AG04449 (cell line): ENCODE results near the gene FNDC1.

Experiments used
- CTCF ChIA-PET: fragments of 350-600 bp; formaldehyde crosslinking; extraction: SDS; loops from one replicate; lab custom pipeline; 2021; ENCODE audit warnings: antibody characterized with exemption; lab: Yijun Ruan, JAX
- POLR2A ChIA-PET: fragments of 400-600, 350-600 bp; formaldehyde crosslinking; extraction: SDS; loops from one replicate; lab custom pipeline; 2020; ENCODE audit warnings: antibody characterized with exemption, inconsistent platforms; lab: Yijun Ruan, JAX
- DNase-seq: peaks from one replicate; pipeline ENCODE4 v3.0.0-alpha.2; 2010; ENCODE audit warnings: low read depth, low spot score
- H3K4me3 ChIP-seq: 2 replicates; pipeline ENCODE4 v1.5.1; 2011; ENCODE audit warnings: low read depth, mild to moderate bottlenecking, control low read depth, low read length
- TF ChIP-seq, protein P1 (sequence below): IDR thresholded peaks from one replicate; pipeline ENCODE4 v1.5.1; 2011; ENCODE audit warnings: mild to moderate bottlenecking, moderate library complexity, low read length, control low read depth, inconsistent platforms; ENCODE audit not compliant: insufficient read depth; ENCODE audit errors: missing control alignments

FNDC1 gene

GRCh38 chr6:159304641-159305040 lies 135.4 kb downstream of the FNDC1 start:
- POLR2A ChIA-PET = no interaction called here
- no peak overlapping the region for H3K4me3 ChIP-seq
- no peak for DNase-seq
- TF ChIP-seq, protein P1, sequence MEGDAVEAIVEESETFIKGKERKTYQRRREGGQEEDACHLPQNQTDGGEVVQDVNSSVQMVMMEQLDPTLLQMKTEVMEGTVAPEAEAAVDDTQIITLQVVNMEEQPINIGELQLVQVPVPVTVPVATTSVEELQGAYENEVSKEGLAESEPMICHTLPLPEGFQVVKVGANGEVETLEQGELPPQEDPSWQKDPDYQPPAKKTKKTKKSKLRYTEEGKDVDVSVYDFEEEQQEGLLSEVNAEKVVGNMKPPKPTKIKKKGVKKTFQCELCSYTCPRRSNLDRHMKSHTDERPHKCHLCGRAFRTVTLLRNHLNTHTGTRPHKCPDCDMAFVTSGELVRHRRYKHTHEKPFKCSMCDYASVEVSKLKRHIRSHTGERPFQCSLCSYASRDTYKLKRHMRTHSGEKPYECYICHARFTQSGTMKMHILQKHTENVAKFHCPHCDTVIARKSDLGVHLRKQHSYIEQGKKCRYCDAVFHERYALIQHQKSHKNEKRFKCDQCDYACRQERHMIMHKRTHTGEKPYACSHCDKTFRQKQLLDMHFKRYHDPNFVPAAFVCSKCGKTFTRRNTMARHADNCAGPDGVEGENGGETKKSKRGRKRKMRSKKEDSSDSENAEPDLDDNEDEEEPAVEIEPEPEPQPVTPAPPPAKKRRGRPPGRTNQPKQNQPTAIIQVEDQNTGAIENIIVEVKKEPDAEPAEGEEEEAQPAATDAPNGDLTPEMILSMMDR = no peak
- CTCF ChIA-PET = no interaction called here

DNA sequence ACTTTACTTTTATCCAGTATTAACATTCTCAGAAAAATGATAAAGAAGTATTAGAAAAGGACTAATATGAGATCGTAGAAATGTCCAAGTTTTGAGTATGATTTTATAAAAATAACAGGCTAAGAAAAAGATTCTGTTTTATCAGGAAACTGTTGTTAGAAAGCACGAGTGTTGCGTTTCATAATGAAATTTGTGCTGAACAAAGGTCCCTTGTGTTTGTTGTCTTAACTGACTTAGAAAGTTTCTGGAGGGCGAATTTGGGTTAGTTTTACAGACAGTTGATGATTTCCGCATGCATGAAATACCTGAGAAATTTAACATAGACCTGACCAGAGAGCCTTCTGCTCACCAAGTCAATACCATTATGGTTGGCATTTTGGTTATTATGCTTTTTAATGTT lies 136.0 kb downstream of the FNDC1 start:
- no peak overlapping the region for H3K4me3 ChIP-seq
- TF ChIP-seq, protein P1 = no peak
- ChIA-PET POLR2A (no interaction called here), CTCF (no interaction called here)
- no peak for DNase-seq

- ChIA-PET CTCF (no interaction called here), POLR2A (no interaction called here)
- H3K4me3 ChIP-seq = no peak overlapping the region
- no peak for DNase-seq
- TF ChIP-seq, protein P1 = no peak
Observed at GRCh38 chr6:159305804-159306537, 136.8 kb downstream of the FNDC1 start.

GRCh38 chr6:159307246-159307790 lies 138.1 kb downstream of the FNDC1 start:
- H3K4me3 ChIP-seq = no peak overlapping the region
- DNase-seq = no peak
- POLR2A ChIA-PET = no interaction called here
- CTCF ChIA-PET = no interaction called here
- TF ChIP-seq, protein P1 = no peak

DNA sequence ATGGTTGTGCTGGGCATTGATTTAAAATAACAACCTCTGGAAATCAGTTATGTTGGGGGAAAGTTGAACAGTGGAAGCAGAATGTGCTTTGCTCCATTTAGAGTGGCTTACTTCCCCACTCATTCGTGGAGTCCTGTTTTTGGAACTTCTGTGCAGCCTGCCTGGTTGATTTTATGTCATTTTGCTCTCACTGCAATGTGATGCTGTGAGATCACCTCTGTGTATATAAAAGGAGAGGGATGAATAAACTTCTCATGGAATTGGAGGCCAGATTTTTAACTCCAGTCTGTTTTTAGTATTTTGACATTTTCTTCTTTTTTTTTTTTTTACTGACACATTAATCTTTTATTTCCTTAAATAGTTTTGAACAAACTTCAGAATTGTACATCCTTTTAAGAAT lies 139.0 kb downstream of the FNDC1 start:
- no peak for DNase-seq
- POLR2A ChIA-PET = no interaction called here
- CTCF ChIA-PET = no interaction called here
- TF ChIP-seq, protein P1 = no peak
- H3K4me3 ChIP-seq = no peak overlapping the region

- no peak for DNase-seq
- H3K4me3 ChIP-seq = no peak overlapping the region
- CTCF ChIA-PET = no interaction called here
- POLR2A ChIA-PET = no interaction called here
- TF ChIP-seq, protein P1 = no peak
Observed at GRCh38 chr6:159309723-159310122, 140.5 kb downstream of the FNDC1 start.
